Adrenal gland (tissue), 12 donors: Measurements from ENCODE around the gene ZNF26. TPM values are rescaled to one million over a fixed set of nuclear protein-coding genes. Genes with fewer than 3 reads are reported as not detected.

ENCODE experiments used
- DNase-seq, 7 donors: peaks; one replicate each; pipeline ENCODE4 v3.0.0-alpha.2; 2019 to 2020
- H3K27ac ChIP-seq, 5 donors: fragments of 200-600 bp; sonication (generic) in 4 of 5; 1 replicate in 3 of 5; 2 replicates in 2 of 5; pipeline versions ENCODE4 v1.5.1 to v1.8.0; 2016 to 2020; ENCODE audit warnings: mild to moderate bottlenecking in 1 of 5
- H3K27me3 ChIP-seq: fragments of 200-600 bp; 2 replicates; pipeline ENCODE4 v1.8.0; 2021
- H3K36me3 ChIP-seq, 2 donors: fragments of 200-600 bp; replicated peaks in 1 of 2; 1 replicate in 1 of 2; 2 replicates in 1 of 2; pipeline versions ENCODE4 v1.5.1 to v1.8.0; 2018 to 2022
- H3K4me1 ChIP-seq, 2 donors: fragments of 200-600 bp; replicated peaks in 1 of 2; 1 replicate in 1 of 2; 2 replicates in 1 of 2; pipeline versions ENCODE4 v1.5.1 to v1.8.0; 2018 to 2021
- H3K4me3 ChIP-seq, 4 donors: fragments of 200-600 bp; sonication (generic) in 3 of 4; one replicate each; pipeline ENCODE4 v1.5.1; 2016 to 2018
- H3K9me3 ChIP-seq, 3 donors: fragments of 200-600 bp; sonication (generic) in 1 of 3; replicated peaks in 1 of 3; 1 replicate in 2 of 3; 2 replicates in 1 of 3; pipeline versions ENCODE4 v1.5.1 to v1.8.0; 2016 to 2021
- CTCF ChIP-seq, 6 experiments: fragments of 450-650 bp in 4 of 6; fragments of 200-600 bp in 2 of 6; sonication (generic) in 1 of 6; IDR thresholded peaks; 1 replicate in 5 of 6; 2 replicates in 1 of 6; pipeline versions ENCODE4 v1.5.1 to v1.8.0; 2016 to 2021; ENCODE audit warnings: antibody characterized with exemption in 6 of 6, mild to moderate bottlenecking in 2 of 6, moderate library complexity in 1 of 6
- POLR2A ChIP-seq, 2 donors: fragments of 450-650 bp; IDR thresholded peaks; one replicate each; pipeline ENCODE4 v1.6.1; 2017; ENCODE audit warnings: antibody characterized with exemption in 2 of 2, mild to moderate bottlenecking in 2 of 2, moderate library complexity in 1 of 2
- WGBS, 4 donors: extraction: QIAGEN DNeasy Blood & Tissue Kit in 2 of 4; methylation state at CpG; one replicate each; pipeline versions ENCODE4 v1.1.5 to v1.1.7; 2013 to 2017; 5-methylcytosine and 5-hydroxymethylcytosine counted together
- intact Hi-C, 2 donors: fragments of 100-400 bp; cut with DNase I; formaldehyde crosslinking; loops; one replicate each; pipeline versions ENCODE4 v1.14.1 to v1.15.0; 2022 to 2023
- polyA plus RNA-seq, 3 donors: library from polyadenylated mRNA; stranded (reverse); fragments of 200-250 nt in 2 of 3; fragments of 350-450 nt in 1 of 3; fragmentation: Illumina TruSeq in 1 of 3; extraction: RNeasy Lipid Tissue Mini Kit (QIAGEN cat#74804) in 1 of 3; gene quantifications; one replicate each; pipeline ENCODE4 v1.2.3, GENCODE V29; 2013 to 2014
- total RNA-seq, 9 donors: library from RNA; depleted of rRNA in 4 of 9; stranded (reverse); fragments of >200 nt in 4 of 9; fragments of 120-200 nt in 1 of 9; fragmentation: NEBNext Ultra II Directional in 1 of 9; extraction: Animal tissue kit (Norgen Biotek cat#: 25700) in 1 of 9; gene quantifications; one replicate each; pipeline versions ENCODE4 v1.1.0 to v1.2.4, GENCODE V29; 2013 to 2023
- donor health status: healthy with polysubstance abuse.
- donor health status: Bipolar disorder and iron deficiency.
- donor health status: DM: yes; HTN: yes; CAD: no.
- donor health status: DM: no; HTN: no; CAD: no.
- donor health status: DM: no; HTN: no; CAD: no.
- donor health status: DM: yes; HTN: yes; CAD: no.

ZNF26 gene
- total and polyA plus RNA-seq, 12 donors: 1.1 to 13.4 (median 8.9) TPM

DNA sequence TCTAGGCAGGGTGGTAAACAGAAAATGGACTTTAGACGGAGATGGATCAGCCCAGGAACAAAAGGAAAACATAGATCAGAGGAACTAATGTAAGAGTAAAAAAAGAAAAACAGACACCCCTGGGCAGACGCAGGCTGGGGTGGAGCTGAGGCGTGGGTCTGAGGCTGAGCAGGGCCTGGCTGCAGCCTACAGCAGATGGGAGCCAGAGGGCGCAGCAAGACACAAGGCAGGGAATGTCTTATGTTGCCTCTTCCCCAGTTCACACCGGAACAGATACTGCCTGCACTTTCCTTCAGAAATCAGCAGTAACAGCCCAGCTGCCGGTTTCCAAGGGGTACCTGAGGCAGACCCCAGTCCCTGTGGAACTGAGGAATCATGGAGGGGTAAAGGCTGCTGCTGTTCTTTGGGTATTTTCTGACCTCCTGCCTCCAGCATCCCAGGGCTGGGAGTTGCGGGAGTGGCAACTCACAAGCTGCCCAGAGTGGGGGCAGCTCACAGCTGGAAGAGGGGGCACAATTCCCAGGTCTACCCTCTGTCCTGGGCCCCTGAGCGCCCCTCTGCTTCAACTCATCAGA, 39.8 kb upstream of the ZNF26 start:
- WGBS, 4 donors: 90 to 99% (median 93%) methylated on average over 7 to 8 of the region's 8 CpGs
- Histone ChIP-seq H3K27ac (no peak overlapping the region), H3K4me1 (no peaks in the 10 kb centered on the region), H3K4me3 (peak overlapping the region in 1 of 4 donors; percentile 9), H3K9me3 (peaks cover 0 to 50% (median 0%) of the 10 kb centered on the region in 3 donors), H3K27me3 (no peaks in the 10 kb centered on the region), H3K36me3 (peaks cover 0 to 24% of the 10 kb centered on the region in 2 donors)
- no peak for TF ChIP-seq POLR2A (IDR thresholded peaks at IDR 0.05)
- no peak for TF ChIP-seq CTCF (IDR thresholded peaks at IDR 0.05)
- DNase-seq: peak in 1 of 7 donors; percentile 40
- intact Hi-C loops: no loop called here

DNA sequence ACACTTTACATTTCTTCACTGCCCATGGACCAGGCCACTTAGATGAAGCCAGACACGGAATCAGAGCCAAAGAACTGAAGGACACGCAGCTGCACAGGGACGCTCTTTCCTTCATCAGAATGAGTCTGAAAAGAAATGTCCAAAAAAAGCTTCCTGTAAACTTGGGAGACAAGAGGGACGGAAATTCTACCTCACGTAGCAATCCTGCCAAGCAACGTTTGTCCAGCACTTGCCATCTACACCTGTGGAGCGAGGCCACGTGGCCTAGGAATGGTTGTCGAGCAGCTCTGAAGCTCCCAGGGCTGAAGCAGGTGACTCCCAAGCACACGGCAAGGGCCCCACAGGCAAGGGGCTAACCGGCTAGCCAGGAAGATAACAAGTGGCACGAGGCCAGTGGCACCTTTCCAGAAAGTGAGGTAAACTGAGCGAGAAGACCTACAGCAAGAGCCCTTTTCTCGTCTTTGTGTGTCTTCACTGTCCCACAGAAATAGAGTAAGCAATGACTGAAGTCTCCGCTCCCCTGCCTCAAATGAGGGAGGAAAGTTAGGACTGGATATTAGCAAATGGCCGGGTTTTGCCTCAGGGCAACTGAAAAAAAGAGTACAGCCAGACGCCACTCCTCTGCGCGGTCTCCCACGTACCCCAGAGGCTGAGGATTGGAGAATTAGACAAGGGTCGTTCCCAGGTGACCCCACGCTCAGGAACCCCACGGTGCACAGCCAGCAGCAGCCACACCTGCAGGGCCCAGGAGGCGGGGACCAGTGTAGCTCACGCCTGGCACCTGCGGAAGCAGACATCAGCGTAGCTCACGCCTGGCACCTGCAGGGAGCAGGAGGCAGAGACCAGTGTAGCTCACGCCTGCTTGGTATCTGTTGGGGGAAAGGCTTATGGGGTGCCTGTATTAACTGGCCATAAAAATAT, 37.8 kb upstream of the ZNF26 start:
- Histone ChIP-seq H3K4me3 (no peak overlapping the region), H3K9me3 (peaks cover 0 to 33% (median 0%) of the 10 kb centered on the region in 3 donors), H3K4me1 (no peaks in the 10 kb centered on the region), H3K27ac (no peak overlapping the region), H3K27me3 (no peaks in the 10 kb centered on the region), H3K36me3 (peaks cover 0 to 17% of the 10 kb centered on the region in 2 donors)
- 92 to 97% (median 95%) methylated on average over 27 to 29 of the region's 29 CpGs for WGBS, 4 donors
- TF ChIP-seq CTCF (IDR thresholded peaks at IDR 0.05) (no peak), POLR2A (IDR thresholded peaks at IDR 0.05) (no peak)
- intact Hi-C loops: no loop called here
- DNase-seq: peak in 1 of 7 donors; percentile 46

DNA sequence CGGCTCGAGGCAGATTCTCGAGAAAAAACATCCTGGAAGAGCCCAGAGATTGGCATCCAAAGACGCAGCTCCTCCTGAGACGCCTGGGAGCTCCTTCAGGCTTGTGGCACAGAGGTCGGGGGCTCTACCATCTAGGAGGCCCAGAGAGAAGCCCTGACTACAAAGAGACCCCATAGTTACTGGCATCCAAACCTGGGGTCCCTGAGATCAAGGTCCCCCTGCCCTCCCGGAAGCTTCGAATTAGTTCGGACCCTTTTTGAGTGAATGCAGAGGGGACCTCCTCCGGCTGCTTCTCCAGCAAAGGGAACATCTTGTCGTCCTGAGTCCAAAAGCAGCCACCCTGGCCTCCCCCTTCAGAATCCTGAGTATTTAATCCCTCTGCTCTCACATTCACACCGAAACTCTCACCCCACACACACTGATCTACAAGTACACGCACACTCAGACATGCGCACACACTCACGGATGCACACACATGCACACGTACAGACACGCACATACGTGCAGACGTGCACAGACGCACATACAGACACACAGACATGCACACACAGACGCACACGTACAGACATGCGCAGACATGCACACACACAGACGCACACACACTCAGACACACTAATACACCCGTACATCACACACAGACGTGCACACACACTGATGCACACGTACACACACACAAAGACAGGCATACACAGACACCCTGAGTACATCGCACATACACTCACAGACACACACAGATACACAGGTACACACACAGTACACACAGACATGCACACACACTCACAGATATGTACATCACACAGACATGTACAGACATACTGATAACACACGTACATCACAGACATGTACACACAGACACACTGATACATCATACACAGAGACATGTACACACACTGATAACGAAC, 36.0 kb upstream of the ZNF26 start:
- Histone ChIP-seq H3K4me3 (no peak overlapping the region), H3K9me3 (peaks cover 0 to 29% (median 0%) of the 10 kb centered on the region in 3 donors), H3K36me3 (no peaks in the 10 kb centered on the region), H3K4me1 (peaks cover 7% of the 10 kb centered on the region in 2 donors), H3K27me3 (no peaks in the 10 kb centered on the region), H3K27ac (no peak overlapping the region)
- TF ChIP-seq CTCF (IDR thresholded peaks at IDR 0.05) (no peak), POLR2A (IDR thresholded peaks at IDR 0.05) (no peak)
- intact Hi-C loops: no loop called here
- peak in 1 of 7 donors; percentile 41 for DNase-seq
- 96 to 98% (median 97%) methylated on average over 27 to 30 of the region's 30 CpGs for WGBS, 4 donors
